Mesenteric fat pad (tissue), 1 donor: Measurements from ENCODE around the gene RAD54L. TPM values are rescaled to one million over a fixed set of nuclear protein-coding genes. Genes with fewer than 3 reads are reported as not detected.
"Not testable (repeated sequence)": the region's sequence is repeated elsewhere in the genome, so short reads cannot be mapped to it uniquely, and the experiment has no call there.

Experiments used
- DNase-seq: peaks from one replicate; pipeline ENCODE4 v3.0.0-alpha.2; 2020; ENCODE audit warnings: low spot score
- total RNA-seq: library from RNA; stranded (reverse); fragmentation: NEBNext Ultra II Directional; extraction: Animal tissue kit (Norgen Biotek cat#: 25700); gene quantifications from one replicate; pipeline ENCODE4 v1.2.1, GENCODE V29; 2021
- donor health status: DM: yes; HTN: yes; CAD: no.

The RAD54L gene
- total RNA-seq, 1 donor from 2014 or later: not detected

GRCh38 chr1:46238865-46239264, 8.7 kb upstream of the RAD54L start:
- DNase-seq: not testable (repeated sequence)

DNA sequence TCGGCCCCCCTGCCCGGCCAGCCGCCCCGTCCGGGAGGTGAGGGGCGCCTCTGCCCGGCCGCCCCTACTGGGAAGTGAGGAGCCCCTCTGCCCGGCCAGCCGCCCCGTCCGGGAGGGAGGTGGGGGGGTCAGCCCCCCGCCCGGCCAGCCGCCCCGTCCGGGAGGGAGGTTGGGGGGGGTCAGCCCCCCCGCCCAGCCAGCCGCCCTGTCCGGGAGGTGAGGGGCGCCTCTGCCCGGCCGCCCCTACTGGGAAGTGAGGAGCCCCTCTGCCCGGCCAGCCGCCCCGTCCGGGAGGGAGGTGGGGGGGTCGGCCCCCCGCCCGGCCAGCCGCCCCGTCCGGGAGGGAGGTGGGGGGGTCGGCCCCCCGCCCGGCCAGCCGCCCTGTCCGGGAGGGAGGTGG, 5.8 kb upstream of the RAD54L start:
- DNase-seq: not testable (repeated sequence)

GRCh38 chr1:46242918-46243317, 4.6 kb upstream of the RAD54L start:
- DNase-seq: no peak

- not testable (repeated sequence) for DNase-seq
Observed at GRCh38 chr1:46243831-46244230, 3.7 kb upstream of the RAD54L start.

GRCh38 chr1:46244656-46245371, 2.7 kb upstream of the RAD54L start:
- DNase-seq: no peak

- DNase-seq: not testable (repeated sequence)
Observed at GRCh38 chr1:46246136-46246535, 1.4 kb upstream of the RAD54L start.

DNA sequence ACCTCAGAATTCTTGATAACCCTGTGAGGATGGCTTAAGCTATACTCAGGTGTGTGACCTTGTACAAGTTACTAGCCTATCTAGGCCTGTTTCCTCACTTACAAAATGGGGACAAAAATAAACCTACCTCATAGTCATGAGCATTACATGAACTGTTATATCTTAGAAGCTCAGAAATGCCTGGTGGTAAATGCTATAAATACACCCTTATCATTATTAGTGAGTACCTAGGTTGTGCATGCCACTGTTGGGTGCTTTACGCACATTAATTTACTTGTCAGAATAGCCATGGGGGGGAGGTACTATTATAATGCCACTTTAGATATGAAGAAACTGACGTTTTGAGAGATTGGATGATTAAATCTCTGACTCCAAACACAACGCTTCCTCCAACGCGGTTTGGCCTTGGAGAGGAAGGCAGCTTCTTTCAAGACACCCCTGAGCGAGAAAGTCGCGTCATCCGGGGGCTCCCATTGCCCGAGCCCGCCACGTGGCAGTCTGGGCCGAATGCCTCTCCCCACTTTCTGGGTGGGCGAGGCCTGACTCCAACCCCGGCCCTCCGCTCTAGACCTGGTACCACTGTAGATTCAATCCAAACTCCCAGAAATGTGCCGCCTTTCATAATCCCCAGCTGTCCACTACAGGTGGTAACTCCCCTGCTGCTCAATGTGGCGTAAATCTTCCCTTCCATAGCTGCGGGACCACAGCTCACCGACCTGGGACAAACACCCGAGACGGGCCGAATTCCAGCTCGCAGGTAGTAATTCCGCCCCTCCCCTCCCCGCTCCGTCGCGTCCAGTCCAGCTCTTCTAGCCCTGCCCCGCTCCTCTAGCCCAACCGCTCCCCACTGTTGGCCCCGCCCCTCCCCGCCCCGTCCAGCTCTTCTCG, 771 bp upstream of the RAD54L start:
- DNase-seq: peak; percentile 94

GRCh38 chr1:46248122-46248920, 758 bp downstream of the RAD54L start:
- no peak for DNase-seq

GRCh38 chr1:46254668-46255067, 7.1 kb downstream of the RAD54L start:
- DNase-seq: no peak

DNA sequence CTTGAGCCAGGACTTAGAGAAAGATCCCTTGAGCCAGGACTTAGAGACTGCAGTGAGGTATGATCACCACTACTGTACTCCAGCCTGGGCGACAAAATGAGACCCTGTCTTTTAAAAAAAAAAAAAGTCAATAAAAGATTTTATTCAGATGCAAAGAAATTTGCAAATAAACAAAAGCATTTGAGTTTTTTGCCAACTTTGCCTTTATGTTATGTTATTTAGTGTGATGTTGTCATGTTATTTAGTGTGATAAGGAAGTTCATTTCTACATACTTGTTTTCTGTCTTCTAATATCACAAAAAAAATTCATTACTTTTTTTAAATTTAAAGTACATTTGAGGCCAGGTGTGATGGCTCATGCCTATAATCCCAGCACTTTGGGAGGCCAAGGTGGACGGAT, 9.0 kb downstream of the RAD54L start:
- DNase-seq: no peak

DNA sequence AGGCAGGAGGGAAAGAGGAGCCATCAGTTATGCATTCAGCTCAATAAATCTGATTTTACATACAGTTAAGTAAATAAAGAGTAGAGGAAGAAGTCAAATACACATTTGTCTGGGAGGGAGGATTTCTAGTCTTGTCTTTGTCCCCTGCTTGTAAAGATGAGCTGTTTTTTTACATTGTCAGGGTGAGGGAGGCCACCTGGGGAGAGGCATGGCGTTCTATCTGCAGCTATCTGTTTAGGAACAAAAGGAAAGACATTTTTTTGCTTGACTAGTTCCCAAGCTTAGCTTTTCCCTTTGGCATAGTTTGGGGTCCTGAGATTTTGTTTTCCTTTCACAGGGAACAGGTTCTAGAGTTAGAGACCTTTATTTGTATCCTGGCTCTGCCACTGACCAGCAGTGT, 14.9 kb downstream of the RAD54L start:
- DNase-seq: no peak

GRCh38 chr1:46263146-46263545, 15.6 kb downstream of the RAD54L start:
- no peak for DNase-seq

GRCh38 chr1:46268578-46268977, 21.0 kb downstream of the RAD54L start:
- DNase-seq: no peak

DNA sequence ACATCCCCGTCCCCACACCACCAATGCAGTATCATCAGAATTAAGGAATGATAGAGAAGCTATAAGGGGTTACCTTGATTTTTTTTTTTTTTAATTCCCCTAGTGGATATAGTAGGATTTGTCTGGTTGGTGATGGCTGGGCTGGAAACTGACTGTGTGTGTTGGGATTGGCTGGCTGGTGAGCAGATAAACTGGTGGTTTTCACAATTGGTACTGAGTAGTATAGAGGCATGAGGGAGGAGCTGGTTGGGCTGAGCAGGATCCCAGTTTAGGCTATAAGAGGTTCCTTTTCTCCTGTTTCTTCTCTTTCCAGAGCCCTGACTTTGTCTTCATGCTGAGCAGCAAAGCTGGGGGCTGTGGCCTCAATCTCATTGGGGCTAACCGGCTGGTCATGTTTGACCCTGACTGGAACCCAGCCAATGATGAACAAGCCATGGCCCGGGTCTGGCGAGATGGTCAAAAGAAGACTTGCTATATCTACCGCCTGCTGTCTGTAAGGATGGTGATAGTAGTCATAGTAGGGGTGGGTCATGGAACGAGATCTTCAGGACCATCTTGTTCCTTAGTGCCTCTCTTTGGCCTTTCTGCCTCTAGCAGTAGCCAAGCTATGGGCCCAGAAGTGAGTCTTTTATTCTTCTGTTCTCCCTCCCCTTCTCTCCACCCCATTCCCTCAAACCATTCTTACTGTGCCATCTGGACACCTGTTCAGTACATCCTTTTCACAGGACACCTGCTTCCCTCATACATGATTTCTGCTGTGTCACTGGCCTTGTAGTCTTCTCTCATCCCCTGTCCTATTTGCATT, 26.9 kb downstream of the RAD54L start:
- no peak for DNase-seq

DNA sequence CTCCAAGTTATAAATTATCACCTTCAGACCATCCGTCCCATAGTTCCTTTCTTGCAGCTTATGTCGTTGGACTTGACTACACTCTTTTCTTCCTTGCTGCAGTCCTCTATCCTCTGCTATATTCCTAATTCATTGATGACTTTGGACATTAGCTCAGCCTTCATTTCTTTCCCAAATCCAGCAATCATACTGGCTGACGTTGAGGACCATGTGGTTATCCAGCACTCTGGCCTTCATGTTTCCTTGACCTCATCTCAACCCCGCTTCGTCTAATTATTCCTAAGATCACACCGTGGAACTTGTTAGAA, 27.4 kb downstream of the RAD54L start:
- DNase-seq: no peak

DNA sequence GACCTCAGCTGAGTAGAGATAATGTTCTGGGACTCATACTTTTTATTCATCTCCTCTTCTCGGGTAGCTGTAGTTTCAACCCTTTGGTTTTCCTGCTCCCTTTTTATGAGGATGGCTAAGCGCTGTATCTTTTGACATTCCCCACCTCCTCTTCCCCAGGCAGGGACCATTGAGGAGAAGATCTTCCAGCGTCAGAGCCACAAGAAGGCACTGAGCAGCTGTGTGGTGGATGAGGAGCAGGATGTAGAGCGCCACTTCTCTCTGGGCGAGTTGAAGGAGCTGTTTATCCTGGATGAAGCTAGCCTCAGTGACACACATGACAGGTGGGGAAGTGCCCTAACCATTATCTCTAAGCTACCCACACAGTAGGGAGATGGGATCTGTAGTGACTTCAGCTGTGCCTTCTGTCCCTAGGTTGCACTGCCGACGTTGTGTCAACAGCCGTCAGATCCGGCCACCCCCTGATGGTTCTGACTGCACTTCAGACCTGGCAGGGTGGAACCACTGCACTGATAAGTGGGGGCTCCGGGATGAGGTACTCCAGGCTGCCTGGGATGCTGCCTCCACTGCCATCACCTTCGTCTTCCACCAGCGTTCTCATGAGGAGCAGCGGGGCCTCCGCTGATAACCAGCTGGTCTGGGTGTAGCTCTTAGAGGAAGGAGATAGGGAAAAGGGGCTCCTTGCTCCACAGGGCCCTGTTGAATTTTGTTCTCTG, 30.3 kb downstream of the RAD54L start:
- DNase-seq: no peak

- DNase-seq: no peak
Observed at GRCh38 chr1:46278807-46279206, 31.2 kb downstream of the RAD54L start.

- no peak for DNase-seq
Observed at GRCh38 chr1:46280092-46280491, 32.5 kb downstream of the RAD54L start.

DNA sequence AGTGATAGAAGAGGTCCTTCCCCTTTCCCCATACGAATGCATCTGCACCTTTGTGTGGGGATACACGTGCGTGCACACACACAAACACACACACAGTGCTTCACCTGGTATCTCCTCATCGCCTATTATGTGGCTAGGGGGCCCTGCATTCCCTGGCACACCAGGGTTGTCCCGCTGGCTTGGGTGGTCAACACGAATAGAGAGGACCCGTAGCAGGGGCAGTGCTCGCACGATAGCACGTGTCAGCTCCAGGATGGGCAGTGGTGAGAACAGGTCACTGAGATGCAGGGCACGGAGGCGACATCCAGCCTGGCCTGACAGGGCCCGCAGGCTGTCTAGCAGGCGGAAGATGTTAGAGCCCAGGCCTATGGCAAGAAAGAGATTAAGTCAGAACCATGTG, 33.5 kb downstream of the RAD54L start:
- no peak for DNase-seq

DNA sequence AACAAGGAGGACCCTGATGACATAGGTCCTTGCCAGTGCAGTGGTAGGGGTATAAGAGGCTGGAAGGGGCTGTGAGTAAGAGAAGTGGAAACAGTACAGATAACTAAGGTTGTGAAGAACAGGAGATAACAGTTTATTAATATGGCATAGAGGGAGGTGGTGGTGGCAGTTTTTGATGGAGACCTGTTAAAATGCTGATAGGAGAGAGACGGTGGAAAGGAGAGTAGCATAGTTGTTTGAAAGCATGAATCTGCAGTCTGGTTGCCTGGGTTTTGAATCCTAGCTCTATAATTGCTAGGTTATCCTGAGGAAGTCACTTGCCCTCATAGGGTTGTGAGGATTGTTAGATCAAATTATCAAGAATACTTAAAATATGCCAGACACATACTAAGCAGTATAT, 36.5 kb downstream of the RAD54L start:
- no peak for DNase-seq
